AG04450 (cell line): ENCODE measurements around the gene KRT222. TPM values are rescaled to one million over a fixed set of nuclear protein-coding genes. Genes with fewer than 3 reads are reported as not detected.

Source experiments
- CTCF ChIA-PET: fragments of 300-600, 350-600 bp; formaldehyde crosslinking; extraction: SDS; loops from one replicate; lab custom pipeline; 2022; ENCODE audit warnings: antibody characterized with exemption, inconsistent platforms; lab: Charles Lee
- POLR2A ChIA-PET: fragments of 350-600 bp; formaldehyde crosslinking; extraction: SDS; loops from one replicate; lab custom pipeline; 2021; ENCODE audit warnings: antibody characterized with exemption, inconsistent platforms; lab: Yijun Ruan, JAX
- DNase-seq: peaks from one replicate; pipeline ENCODE4 v3.0.0-alpha.2; 2011; ENCODE audit warnings: low read depth, low spot score
- H3K27ac ChIP-seq: one replicate; pipeline ENCODE4 v1.5.1; 2012; ENCODE audit warnings: low read depth, low read length, control low read depth
- H3K27me3 ChIP-seq: one replicate; pipeline ENCODE4 v1.6.0; 2012; ENCODE audit warnings: low read length; ENCODE audit not compliant: control insufficient read depth, insufficient read depth
- H3K4me3 ChIP-seq: 2 replicates; pipeline ENCODE4 v1.5.1; 2011; ENCODE audit warnings: mild to moderate bottlenecking, low read depth, low read length, control low read depth
- H3K9me3 ChIP-seq: 2 replicates; pipeline ENCODE4 v1.5.1; 2012; ENCODE audit warnings: low read length; ENCODE audit not compliant: control insufficient read depth, insufficient read depth
- polyA plus RNA-seq: library from polyadenylated mRNA; depleted of rRNA; stranded (reverse); fragments of >200 nt; gene quantifications from 2 replicates; pipeline ENCODE4 v1.2.3, GENCODE V29; 2011
- TF ChIP-seq, protein P1 (sequence below): IDR thresholded peaks from 2 replicates; pipeline ENCODE4 v1.5.1; 2011; ENCODE audit warnings: low read depth, low read length, control low read depth, inconsistent platforms

Gene KRT222
- polyA plus RNA-seq, 1 experiment = not detected

DNA sequence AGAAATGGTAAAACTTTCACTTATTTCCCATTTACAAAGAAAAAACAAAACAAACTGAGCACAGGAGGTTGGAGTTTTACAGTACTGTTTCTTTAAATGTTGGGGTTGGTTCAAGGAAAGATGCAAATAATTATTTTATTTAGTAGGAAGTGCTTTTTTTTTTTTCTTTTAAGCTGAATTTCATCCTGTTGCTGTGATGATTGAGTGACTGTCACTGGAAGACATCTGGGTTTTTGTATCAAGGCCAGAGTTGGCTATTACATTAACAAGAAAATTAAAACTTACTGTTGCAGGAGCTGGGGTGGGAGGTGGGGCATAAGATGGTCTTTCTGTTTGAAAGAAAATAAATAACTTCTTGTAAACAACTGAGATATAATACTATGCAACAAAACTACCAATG is 19.7 kb downstream of the KRT222 start:
- CTCF ChIA-PET = interaction anchor here (0.6 to 1.2 kb wide), 5 partner anchors 15 to 1020 kb away, joined by 3 to 4 read pairs (median 3); no protein-coding TSS in a partner anchor
- H3K4me3 ChIP-seq = no peak overlapping the region
- DNase-seq = no peak
- POLR2A ChIA-PET = no interaction called here
- no peak overlapping the region for H3K27ac ChIP-seq
- TF ChIP-seq, protein P1, sequence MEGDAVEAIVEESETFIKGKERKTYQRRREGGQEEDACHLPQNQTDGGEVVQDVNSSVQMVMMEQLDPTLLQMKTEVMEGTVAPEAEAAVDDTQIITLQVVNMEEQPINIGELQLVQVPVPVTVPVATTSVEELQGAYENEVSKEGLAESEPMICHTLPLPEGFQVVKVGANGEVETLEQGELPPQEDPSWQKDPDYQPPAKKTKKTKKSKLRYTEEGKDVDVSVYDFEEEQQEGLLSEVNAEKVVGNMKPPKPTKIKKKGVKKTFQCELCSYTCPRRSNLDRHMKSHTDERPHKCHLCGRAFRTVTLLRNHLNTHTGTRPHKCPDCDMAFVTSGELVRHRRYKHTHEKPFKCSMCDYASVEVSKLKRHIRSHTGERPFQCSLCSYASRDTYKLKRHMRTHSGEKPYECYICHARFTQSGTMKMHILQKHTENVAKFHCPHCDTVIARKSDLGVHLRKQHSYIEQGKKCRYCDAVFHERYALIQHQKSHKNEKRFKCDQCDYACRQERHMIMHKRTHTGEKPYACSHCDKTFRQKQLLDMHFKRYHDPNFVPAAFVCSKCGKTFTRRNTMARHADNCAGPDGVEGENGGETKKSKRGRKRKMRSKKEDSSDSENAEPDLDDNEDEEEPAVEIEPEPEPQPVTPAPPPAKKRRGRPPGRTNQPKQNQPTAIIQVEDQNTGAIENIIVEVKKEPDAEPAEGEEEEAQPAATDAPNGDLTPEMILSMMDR = no peak
- no peaks in the 10 kb centered on the region for H3K9me3 ChIP-seq
- H3K27me3 ChIP-seq = no peaks in the 10 kb centered on the region

DNA sequence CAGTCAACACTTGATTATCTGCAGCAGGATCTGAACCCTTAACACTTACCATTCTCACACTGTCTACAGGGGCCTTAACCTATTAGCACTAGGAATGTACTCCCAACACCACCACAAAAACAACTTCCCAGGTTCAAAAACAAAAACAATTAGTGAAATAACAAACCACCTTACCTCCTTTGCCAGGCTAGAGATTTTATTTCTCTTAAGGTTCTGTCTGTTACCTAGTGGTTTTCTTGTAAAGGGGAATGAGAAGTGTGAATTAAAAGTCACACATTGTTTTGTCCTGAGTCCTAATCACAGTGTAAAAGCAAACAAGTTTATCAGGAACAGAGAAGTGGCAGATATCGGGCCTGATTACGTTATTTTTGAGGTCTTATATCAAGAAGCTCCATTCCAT is 27.0 kb downstream of the KRT222 start:
- DNase-seq = no peak
- H3K27ac ChIP-seq = no peak overlapping the region
- POLR2A ChIA-PET = no interaction called here
- no peak overlapping the region for H3K4me3 ChIP-seq
- H3K9me3 ChIP-seq = no peaks in the 10 kb centered on the region
- TF ChIP-seq, protein P1 = no peak
- CTCF ChIA-PET = no interaction called here
- H3K27me3 ChIP-seq = no peaks in the 10 kb centered on the region

DNA sequence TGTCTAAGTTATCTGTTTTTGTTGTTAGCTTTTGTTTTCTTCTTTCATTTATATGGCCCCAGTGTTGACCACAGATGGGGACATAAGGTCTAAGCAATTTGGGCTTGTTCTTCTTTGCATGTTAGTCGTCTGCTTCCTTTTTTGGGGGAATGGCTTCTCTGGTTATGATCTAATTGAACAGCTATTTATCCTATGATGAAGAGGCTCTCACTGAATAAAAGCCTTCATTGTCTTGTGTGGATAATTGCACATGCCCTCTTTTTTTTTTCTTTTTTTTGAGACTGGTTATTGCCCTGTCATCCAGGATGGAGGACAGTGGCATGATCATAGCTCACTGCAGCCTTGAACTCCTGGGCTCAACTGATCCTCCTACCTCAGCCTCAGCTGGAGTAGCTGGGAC is 31.1 kb downstream of the KRT222 start:
- TF ChIP-seq, protein P1 = no peak
- ChIA-PET POLR2A (interaction anchor here (0.7 kb wide), 1 partner anchor 1056 kb away, joined by 3 read pairs; no protein-coding TSS in a partner anchor), CTCF (interaction anchor here (0.6 to 3.1 kb wide), 5 partner anchors 14 to 915 kb away, joined by 3 to 14 read pairs (median 4); no protein-coding TSS in a partner anchor)
- H3K9me3 ChIP-seq = no peaks in the 10 kb centered on the region
- no peaks in the 10 kb centered on the region for H3K27me3 ChIP-seq
- H3K4me3 ChIP-seq = no peak overlapping the region
- DNase-seq = no peak
- H3K27ac ChIP-seq = no peak overlapping the region

DNA sequence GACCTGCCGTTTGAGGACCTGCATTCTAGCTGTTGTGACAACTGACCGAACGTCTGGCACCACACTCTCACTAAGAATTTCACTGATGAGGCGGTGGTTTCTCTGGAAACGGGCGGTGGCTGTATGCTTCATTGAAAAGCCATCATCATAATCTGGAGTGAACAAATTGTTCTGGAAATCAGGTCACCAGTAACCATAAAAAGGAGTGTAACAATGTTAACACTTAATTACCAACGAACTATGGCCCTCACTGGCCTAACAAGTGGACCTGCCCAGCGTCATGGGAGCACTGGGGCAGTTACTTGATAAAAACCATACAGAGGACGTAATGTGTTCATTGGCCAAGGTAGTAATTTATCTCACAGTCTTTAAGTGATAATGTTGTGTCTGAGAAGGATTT is 32.8 kb downstream of the KRT222 start:
- Histone ChIP-seq H3K27ac (no peak overlapping the region), H3K27me3 (no peaks in the 10 kb centered on the region), H3K4me3 (no peak overlapping the region), H3K9me3 (no peaks in the 10 kb centered on the region)
- DNase-seq = no peak
- CTCF ChIA-PET = no interaction called here
- TF ChIP-seq, protein P1 = no peak
- POLR2A ChIA-PET = no interaction called here

DNA sequence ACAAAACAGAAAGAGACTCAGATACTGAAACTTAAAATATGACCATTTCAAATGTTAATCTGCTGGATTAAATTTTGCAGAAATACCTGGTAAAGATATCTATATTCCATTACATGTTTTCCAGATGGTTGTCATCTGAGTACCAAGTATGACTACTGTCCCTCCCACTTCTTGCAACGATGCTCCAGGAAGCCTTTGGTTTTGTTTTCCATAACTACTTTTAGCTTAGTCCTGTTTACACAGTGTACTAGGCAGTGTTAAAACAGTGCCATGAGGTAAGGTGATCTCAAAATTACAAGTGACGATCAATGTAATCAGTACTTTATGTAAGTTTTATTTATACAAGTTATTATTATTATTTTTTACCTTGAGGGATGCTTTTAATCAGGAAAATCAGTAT is 35.1 kb downstream of the KRT222 start:
- ChIA-PET CTCF (interaction anchor here (1.0 to 3.5 kb wide), 4 partner anchors 10 to 1033 kb away, joined by 3 to 14 read pairs (median 6); no protein-coding TSS in a partner anchor), POLR2A (no interaction called here)
- Histone ChIP-seq H3K27me3 (no peaks in the 10 kb centered on the region), H3K4me3 (no peak overlapping the region), H3K27ac (no peak overlapping the region), H3K9me3 (no peaks in the 10 kb centered on the region)
- DNase-seq = no peak
- TF ChIP-seq, protein P1 = no peak
